GM18505 (cell line): Measurements from ENCODE around the gene TFEB.
"Not testable (repeated sequence)": the region's sequence is repeated elsewhere in the genome, so short reads cannot be mapped to it uniquely, and the experiment has no call there.

Source experiments
- ATAC-seq: cut with Tn5 transposase; IDR thresholded peaks from one replicate; pipeline ENCODE4 v1.9.1; 2021; ENCODE audit not compliant: unreplicated experiment
- POLR2A ChIP-seq: IDR thresholded peaks from 4 replicates; pipeline ENCODE4 v1.6.1; 2011; ENCODE audit warnings: borderline replicate concordance; ENCODE audit not compliant: insufficient read depth, insufficient read length; ENCODE audit errors: extremely low read depth

TFEB gene

DNA sequence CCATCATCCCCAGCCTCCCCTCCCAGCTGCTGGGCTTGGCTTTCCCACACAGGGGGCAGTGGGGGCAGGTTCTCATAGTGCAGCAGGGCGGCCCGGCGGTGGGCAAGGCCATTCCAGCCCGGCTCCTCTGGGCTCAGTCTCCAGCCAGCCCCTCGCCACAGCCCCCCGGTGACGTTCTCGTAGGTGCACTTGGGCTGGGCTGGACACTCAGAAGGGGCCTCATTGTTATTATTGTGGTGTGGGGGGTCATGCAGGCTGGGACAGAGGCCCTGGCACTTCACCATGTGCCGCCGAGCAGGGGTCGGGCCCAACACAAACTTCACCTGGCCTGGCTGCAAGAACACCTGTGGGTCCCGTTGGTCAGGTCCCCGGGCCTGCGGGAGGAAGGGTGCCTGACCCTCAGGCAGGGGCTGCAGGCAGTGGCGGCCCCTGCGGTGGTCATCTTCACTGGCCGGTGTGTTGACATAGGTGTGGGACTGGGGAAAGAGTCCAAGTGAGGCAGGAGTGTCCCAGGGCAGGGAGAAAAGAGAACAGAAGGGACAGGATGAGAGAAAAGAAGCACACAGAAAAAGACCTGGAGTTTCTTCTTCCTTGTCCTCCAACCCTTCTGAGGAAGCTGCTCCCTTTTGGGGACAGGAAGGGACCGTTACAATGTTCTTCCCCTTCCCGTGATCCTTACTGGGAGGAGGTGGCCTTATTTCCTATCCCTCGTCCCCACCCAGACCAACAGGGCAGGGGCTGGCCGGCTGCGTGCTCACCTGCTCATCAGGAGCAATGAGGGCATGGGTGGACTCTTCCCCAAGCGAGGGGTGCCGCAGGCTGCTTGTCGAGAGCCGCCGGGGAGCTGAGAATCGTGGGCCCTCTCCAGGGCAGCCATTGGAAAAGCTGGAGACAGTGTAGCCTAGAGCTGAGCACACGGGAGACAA is 35.9 kb upstream of the TFEB start:
- TF ChIP-seq POLR2A: no peak
- no peak for ATAC-seq

DNA sequence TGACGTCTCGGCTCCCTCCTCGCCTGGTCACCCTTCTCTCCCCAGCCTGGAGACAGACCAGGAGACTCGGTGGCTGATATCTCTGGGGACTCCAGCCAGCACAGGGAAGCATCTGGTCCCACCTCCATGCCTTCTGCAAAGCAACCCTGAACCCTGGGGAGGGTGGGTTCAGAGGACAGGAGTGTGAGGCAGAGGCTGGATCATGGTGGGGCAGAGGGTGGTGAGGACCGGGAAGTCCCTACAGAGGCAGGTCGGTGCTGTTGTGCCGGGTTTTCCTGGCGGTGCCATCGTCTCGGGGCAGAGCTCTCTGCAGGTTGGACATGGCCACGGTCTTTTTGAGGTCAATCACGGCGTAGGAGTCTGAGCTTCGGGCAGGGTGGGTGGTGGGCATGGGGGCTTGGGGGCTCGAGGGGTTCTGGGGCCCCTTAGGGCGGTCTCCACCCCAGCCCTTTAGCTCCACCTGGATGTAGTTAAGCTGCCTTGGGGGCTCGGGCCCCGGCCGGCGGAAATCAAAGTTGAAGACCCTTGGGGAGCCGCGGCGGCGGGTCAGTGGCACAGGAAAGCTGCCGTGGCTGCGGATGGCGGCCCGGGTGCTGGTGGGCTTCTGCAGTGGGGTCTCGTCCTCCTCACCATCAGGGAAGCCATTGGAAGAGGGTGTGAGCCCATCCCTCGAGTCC is 35.1 kb upstream of the TFEB start:
- ATAC-seq: no peak
- TF ChIP-seq POLR2A: no peak

DNA sequence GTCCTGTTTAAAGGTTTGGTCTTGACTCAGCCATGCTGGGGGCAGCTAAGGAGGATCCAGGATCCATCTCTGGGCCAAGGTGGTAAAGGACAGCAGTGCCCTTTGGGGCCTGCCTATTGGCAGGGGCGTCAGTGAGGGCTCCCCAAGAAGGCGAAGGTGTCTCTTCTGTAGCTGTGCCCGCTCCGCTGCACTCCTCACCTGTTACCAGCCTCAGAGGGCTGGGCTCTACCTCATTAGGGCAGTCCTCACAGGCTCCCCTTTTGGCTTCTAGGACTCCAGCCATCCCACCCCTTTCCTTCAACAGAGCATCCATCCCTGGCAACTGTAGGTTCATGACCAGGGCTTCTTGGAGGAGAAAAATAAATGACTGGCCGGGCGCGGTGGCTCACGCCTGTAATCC is 34.0 kb upstream of the TFEB start:
- ATAC-seq: no peak
- TF ChIP-seq POLR2A: no peak

DNA sequence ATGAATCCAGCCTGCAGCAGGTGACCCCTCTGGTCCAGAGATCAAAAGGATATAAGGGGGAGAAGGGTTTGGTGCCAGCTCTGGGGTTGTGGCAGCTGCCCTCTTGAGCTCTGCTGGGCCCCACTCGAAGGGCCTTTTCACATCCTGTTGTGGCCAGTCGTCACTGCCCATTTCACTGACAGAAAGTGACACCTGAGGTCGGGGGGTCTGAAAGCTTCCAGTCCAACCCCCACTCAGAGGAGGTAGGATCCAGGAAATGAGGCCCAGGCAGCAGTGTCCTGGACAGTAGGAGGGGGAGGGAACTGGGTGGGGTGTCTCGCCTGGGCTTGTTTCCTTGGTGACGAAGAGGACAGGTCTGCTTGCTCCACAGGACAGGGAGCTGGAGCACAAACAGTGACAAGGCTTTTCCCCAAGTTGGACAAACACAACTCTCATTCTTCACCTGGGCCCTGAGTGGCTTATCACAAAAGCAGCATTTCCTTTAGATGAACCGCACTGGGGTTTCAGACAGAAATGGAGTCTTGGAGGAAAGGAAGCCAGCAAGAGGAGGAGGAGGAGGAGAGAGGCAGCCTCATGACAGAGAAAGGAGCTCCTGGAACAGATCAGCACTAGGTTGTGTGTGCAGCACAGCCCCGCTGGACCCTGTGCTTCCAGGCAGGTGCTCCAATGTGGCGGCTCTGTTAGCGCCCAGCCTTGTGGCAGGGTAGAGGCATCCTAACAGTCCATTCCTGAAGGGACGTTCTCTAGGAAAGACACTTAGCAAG is 33.3 kb upstream of the TFEB start:
- ATAC-seq: no peak

DNA sequence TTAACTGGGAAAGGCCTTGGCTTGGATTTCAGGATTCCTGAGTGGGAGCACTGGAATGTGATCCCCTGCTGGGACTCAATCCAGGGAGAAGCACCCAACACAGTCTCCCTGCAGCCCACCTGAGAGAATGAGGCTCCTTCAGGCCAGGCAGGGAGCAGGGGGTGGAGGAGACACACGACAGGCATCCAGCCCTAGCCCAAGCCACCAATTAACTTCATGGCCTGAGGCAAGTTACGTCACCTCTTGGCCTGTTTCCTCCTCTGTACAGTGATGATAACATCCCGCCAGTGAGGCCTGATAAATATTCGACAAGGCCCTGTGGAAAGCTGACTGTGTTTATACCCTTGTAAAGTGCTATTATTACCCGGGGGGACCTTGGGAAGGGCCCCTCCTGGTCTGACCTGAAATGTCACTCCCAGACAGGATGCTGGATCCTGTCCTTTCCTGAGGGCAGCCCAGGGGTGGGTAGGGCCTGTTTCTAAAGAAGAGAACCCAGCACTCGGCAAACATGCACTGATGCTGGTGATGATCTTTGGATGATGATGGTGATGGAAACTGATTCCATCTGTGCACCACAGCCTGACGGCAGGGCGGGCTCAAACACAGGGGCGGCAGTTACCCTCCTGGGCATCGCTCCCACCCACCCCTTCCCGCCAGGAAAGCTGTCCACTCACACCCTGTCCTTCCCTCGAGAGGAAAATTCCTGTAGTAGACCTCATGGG is 31.9 kb upstream of the TFEB start:
- TF ChIP-seq POLR2A: no peak
- ATAC-seq: no peak

More for the DNA sequence above, 33.3 kb upstream of the TFEB start:
- no peak for TF ChIP-seq POLR2A

DNA sequence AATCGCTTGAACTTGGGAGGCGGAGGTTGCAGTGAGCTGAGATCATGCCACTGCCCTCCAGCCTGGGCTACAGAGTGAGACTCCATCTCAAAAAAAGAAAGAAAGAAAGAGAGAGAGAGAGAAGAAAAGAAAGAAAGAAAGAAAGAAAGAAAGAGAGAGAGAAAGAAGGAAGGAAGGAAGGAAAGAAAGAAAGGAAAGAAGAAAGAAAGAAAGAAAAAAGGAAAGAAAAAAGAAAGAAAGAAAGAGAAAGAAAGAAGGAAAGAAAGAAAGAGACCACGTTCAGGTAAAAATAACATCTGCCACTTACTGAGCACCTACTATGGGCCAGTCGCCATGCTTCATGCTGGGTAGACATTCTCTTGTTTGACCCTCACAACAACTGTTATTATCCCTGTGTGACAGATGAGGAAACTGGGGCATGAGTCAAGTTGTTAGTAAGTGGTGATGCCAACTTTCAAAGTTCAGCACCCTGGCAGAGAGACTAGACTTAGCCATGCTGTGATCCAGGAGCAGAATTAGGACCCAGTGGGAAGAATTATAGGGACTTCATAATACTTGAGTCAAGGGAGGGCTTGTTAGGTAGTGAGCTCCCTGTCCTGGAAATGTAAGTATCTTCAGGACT is 30.7 kb upstream of the TFEB start:
- not testable (repeated sequence) for ATAC-seq

DNA sequence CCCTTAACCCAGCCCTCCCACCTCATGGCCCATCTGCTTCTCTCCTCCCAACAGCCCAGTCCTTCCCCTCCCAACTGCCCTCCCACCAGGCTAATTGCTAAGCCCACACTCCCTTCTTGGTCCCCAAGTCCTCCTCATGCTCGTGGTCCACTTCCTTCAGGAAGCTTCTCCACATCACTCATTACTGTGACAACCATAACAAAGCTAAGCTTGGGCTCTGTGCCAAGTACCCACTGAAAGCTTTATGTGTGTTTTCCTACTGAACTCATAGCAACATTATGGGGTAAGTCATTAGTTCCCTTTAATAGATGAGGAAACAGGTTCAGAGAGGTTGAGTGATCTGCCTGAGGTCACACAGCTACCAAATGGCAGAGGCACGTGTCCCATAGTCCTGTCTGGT is 28.1 kb upstream of the TFEB start:
- ATAC-seq: no peak
- no peak for TF ChIP-seq POLR2A

DNA sequence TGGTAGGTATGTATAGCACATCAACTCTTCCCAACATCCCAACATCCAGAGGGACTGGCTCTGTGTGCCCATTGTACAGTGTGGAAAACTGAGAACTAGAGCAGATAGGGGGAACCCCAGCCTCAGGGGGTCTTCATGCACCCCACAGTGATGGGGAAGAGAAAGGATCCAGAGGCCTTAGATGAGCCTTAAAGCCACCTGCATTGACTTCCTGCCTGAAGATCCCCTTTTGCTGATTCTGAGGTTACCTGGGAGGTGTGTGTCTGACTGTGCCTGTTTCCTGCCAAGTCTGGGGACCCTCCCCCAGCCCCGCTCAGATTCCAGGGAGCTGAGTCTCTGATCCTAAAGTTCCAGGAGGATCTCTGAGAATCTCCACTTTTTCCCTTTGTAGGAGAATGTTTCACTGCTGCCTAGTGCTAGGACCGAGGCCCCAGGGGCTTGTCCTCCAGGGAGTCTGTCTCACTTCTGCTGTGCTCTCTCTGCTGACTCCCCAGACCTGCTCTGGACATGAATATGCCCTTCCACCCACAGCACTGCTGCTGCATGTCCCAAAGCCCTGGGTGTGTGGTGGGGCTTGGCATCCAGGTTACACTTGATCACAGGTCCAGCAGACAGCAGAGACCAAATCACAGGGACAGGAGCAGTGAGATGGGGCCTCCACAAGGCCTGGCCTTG is 24.6 kb upstream of the TFEB start:
- no peak for TF ChIP-seq POLR2A
- no peak for ATAC-seq

DNA sequence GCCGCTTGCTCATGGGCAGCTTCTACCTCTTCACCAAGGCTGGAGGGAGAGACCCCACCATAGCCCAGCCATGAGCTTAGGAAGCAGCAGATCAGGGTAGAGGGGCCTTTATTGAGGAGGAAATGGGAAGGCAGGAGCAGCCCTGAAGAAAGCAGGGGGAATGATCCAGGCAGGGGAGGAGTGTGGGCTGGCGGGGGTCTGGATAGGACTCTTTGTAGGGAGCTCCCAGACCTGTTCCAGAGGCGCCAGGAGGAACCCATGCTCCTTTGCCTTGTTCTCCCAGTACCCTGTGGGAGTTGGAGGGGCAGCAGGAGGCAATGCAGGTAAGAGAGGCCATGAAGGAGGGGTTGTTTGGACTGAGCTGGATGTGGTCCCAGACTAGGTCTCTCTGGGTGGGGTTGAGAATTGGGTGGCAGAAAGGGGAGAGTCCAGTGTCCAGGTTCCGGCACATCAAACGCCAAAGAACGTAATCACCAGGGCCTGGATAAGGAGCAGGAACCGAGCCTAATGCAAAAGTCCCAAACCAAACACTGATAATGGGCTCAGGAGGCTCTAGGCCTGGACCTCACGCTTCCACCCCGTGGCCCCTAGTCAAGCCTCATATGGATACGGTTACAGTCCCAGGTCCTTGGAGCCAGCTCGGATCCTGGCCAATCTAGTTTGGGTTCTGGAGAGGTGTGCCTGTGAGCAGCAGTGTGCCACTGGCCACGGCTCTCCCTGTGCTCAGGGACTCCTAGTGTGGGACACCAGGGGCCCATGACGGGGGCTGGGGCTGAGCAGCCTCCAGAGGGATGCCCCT is 23.9 kb upstream of the TFEB start:
- ATAC-seq: no peak

DNA sequence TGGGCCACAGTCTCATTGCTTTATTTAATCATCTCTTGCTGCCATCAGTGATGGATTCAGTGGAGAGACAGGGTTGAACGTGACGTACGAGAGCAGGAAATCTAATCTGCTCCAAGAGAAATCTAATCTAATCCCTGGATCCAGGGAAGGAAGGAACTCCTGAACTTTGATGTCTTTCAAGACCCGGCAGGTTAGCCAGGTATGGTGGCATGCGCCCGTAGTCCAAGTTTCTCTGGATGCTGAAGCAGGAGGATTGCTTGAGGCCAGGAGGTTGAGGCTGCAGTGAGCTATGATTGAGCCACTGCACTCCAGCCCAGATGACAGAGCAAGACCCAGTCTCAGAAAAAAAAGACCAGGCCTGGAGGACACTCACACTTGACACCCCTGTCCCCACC is 23.2 kb upstream of the TFEB start:
- TF ChIP-seq POLR2A: no peak
- no peak for ATAC-seq

More for the DNA sequence above, 23.9 kb upstream of the TFEB start:
- no peak for TF ChIP-seq POLR2A

DNA sequence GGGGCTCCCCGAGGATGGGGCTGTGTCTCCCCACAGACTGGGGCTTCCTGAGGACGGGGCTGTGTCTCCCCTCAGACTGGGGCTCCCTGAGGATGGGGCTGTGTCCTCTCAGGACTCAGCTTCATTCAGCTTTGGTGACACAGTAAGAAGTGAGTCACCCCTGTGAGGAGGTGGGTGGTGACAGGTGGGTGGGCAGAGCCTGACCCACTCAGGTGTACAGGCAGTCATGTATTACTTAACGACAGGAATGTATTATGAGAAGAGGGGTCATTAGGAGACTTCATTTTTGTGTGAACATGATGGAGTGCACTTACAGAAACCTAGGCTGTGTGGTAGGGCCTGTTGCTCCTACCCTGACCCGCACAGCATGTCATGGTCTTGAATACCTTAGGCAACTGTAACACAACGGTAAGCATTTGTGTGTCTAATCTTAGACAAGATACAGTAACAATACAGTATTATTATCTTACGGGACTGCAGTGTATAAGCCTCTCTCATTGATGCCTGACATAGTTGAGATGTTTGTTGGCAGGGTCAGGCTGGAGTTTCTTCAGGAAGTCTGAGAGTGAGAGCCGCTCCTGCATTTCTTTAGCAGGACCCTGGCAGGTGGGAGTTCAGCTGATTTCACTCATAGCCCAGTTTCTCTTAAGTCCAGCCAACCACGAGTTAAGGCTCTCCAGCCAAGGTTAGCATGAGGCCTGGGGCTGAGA is 22.7 kb upstream of the TFEB start:
- no peak for TF ChIP-seq POLR2A
- ATAC-seq: no peak
